Endothelial cell (in vitro differentiated cells): ENCODE measurements around the gene ZBTB14. TPM values are rescaled to one million over a fixed set of nuclear protein-coding genes. Genes with fewer than 3 reads are reported as not detected.

Source experiments
- DNase-seq: peaks from one replicate; pipeline ENCODE4 v3.0.0; 2021; ENCODE audit warnings: low spot score
- H3K27ac Mint-ChIP-seq: one replicate; pipeline ENCODE4 v1.8.0; 2021; ENCODE audit warnings: mixed read lengths, inconsistent platforms; ENCODE audit not compliant: unreplicated experiment
- H3K27me3 Mint-ChIP-seq: one replicate; pipeline ENCODE4 v1.8.0; 2021; ENCODE audit warnings: mild to moderate bottlenecking, moderate library complexity, mixed read lengths, inconsistent platforms; ENCODE audit not compliant: unreplicated experiment
- H3K36me3 Mint-ChIP-seq: one replicate; pipeline ENCODE4 v1.8.0; 2021; ENCODE audit warnings: mild to moderate bottlenecking, low read depth, mixed read lengths, inconsistent platforms; ENCODE audit not compliant: unreplicated experiment
- H3K4me1 Mint-ChIP-seq: one replicate; pipeline ENCODE4 v1.8.0; 2021; ENCODE audit warnings: mild to moderate bottlenecking, mixed read lengths, inconsistent platforms; ENCODE audit not compliant: unreplicated experiment
- H3K4me3 Mint-ChIP-seq: one replicate; pipeline ENCODE4 v1.8.0; 2021; ENCODE audit warnings: mild to moderate bottlenecking, mixed read lengths, inconsistent platforms; ENCODE audit not compliant: unreplicated experiment
- H3K9me3 Mint-ChIP-seq: one replicate; pipeline ENCODE4 v1.8.0; 2021; ENCODE audit warnings: mixed read lengths, inconsistent platforms; ENCODE audit not compliant: unreplicated experiment
- CTCF ChIP-seq: fragments of 200-600 bp; sonication (generic); IDR thresholded peaks from one replicate; pipeline ENCODE4 v1.5.0; 2021; ENCODE audit warnings: antibody characterized with exemption; ENCODE audit not compliant: unreplicated experiment
- total RNA-seq: library from RNA; stranded (reverse); fragmentation: NEBNext Ultra II Directional; extraction: Animal tissue kit (Norgen Biotek cat#: 25700); gene quantifications from one replicate; pipeline ENCODE4 v1.2.1, GENCODE V29; 2021; ENCODE audit not compliant: unreplicated experiment

ZBTB14 gene
- total RNA-seq, 1 donor from 2014 or later, result 23.2 TPM

GRCh38 chr18:5304232-5304631 lies 8.7 kb upstream of the ZBTB14 start:
- peaks cover 4% of the 10 kb centered on the region for H3K4me1 Mint-ChIP-seq
- no peak for TF ChIP-seq CTCF
- no peaks in the 10 kb centered on the region for H3K9me3 Mint-ChIP-seq

GRCh38 chr18:5303636-5304035 lies 8.1 kb upstream of the ZBTB14 start:
- peaks cover 2% of the 10 kb centered on the region for H3K27me3 Mint-ChIP-seq
- no peak overlapping the region for H3K27ac Mint-ChIP-seq
- no peaks in the 10 kb centered on the region for H3K9me3 Mint-ChIP-seq
- TF ChIP-seq CTCF, result no peak
- H3K36me3 Mint-ChIP-seq, result no peaks in the 10 kb centered on the region
- no peak overlapping the region for H3K4me3 Mint-ChIP-seq
- no peak for DNase-seq
- H3K4me1 Mint-ChIP-seq, result peaks cover 4% of the 10 kb centered on the region

More at GRCh38 chr18:5304232-5304631, 8.7 kb upstream of the ZBTB14 start:
- no peak overlapping the region for H3K27ac Mint-ChIP-seq
- no peak overlapping the region for H3K4me3 Mint-ChIP-seq
- H3K36me3 Mint-ChIP-seq, result no peaks in the 10 kb centered on the region
- H3K27me3 Mint-ChIP-seq, result no peaks in the 10 kb centered on the region
- no peak for DNase-seq

- TF ChIP-seq CTCF, result no peak
- H3K27me3 Mint-ChIP-seq, result peaks cover 3% of the 10 kb centered on the region
- no peak overlapping the region for H3K4me3 Mint-ChIP-seq
- H3K4me1 Mint-ChIP-seq, result peaks cover 8% of the 10 kb centered on the region
- DNase-seq, result no peak
- H3K27ac Mint-ChIP-seq, result no peak overlapping the region
- H3K9me3 Mint-ChIP-seq, result no peaks in the 10 kb centered on the region
- no peaks in the 10 kb centered on the region for H3K36me3 Mint-ChIP-seq
These were observed 7.1 kb upstream of the ZBTB14 start for GRCh38 chr18:5302606-5303005.

GRCh38 chr18:5300476-5301010 lies 5.0 kb upstream of the ZBTB14 start:
- Mint-ChIP-seq H3K4me1 (peaks cover 17% of the 10 kb centered on the region), H3K4me3 (no peak overlapping the region), H3K27ac (no peak overlapping the region), H3K9me3 (no peaks in the 10 kb centered on the region), H3K27me3 (peaks cover 12% of the 10 kb centered on the region), H3K36me3 (peaks cover 4% of the 10 kb centered on the region)
- TF ChIP-seq CTCF, result no peak
- no peak for DNase-seq

GRCh38 chr18:5298156-5298852 lies 2.8 kb upstream of the ZBTB14 start:
- Mint-ChIP-seq H3K27ac (no peak overlapping the region), H3K27me3 (peaks cover 23% of the 10 kb centered on the region), H3K4me1 (peaks cover 29% of the 10 kb centered on the region), H3K9me3 (no peaks in the 10 kb centered on the region), H3K4me3 (no peak overlapping the region), H3K36me3 (peaks cover 4% of the 10 kb centered on the region)
- no peak for DNase-seq
- no peak for TF ChIP-seq CTCF
